ENCODE measurements around the gene F13A1.

Gene F13A1

DNA sequence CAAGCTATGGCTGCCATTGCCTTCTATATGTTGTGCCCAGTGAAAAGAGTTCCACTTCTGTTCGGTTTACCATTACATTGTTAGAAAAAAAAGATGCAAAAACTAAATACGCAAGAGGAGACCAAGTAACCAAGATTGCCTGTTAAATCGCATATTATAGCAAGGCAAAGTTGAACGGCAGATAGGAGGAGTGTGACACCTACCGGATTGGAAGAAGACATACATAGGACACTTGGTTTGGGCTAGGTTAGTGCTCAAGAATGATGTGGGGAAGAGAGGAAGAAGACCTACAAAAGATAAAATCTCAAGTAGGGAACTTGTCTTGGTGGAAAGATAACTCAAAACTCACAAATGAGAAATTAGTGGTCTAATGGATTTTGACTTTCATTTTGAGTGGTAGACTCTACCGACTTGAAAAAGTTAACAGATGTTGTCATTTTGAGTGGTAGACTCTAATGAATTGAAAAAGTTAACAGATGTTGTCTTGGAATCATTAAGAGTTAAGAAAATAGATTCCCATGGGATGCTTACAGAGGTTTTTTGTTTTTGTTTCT is 95.5 kb downstream of the F13A1 start:
- H3K4me3 ChIP-seq (ENCODE audit: low read length) = no peak overlapping the region
- TF ChIP-seq CTCF (IDR thresholded peaks at IDR 0.05; ENCODE audit: insufficient read depth, low read depth, low read length, missing control alignments) = no peak
- no peak for DNase-seq (ENCODE audit: low read depth)

DNA sequence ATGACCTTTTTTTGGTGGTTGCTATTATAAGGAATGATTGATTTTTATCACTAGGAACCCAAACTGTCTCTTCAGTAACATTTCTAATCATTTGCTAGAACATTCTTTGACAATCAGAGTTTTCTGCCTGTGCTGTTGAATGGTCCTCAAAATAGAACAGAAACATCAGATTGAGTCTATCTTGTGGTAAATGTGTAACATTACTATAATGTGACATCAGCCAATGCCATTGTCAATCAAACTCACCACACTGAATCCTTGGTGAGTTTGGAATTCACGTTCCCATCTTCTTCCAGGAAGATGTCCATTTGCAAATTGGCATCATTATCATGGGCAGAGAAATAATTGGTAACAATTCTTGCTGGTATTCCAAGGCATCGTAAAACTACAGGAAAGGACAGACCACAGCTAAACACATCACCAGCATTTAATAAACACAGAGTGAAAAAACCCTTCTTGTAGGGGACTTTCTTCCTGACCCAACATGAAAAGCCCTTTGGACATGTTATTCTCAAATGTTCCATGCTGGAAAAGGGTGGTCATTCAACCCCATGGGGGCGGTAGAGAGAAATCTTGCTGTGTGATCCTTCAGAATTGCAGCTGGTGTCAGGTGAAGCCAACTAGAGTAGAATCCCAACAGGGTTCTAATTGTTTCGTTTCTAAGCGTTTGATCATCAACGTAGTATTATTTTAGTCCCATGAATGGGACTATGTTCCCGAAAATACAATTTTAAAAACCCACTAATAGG is 98.5 kb downstream of the F13A1 start:
- no peak overlapping the region for H3K4me3 ChIP-seq (ENCODE audit: low read length)
- TF ChIP-seq CTCF (IDR thresholded peaks at IDR 0.05; ENCODE audit: insufficient read depth, low read depth, low read length, missing control alignments) = peak; percentile 5
- DNase-seq (ENCODE audit: low read depth) = peak; percentile 2

DNA sequence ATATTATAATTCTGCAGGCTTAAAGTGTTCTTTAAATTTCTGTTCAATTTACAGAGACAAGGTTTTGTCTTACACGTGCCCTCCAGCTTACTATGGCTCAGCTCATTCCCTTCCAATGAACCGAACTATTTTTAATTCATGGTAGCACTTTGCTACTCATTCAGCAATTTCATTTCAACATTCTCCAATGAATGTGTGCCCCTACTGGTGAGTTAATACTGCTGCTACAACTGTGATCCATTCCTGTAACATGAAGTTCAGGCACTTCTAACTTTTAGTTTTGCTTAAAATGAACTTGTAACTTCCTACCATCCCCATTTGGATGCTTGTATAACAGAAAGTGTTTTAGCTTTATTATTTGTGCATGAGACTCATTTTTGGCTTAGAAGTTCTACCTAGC is 99.7 kb downstream of the F13A1 start:
- no peak for DNase-seq (ENCODE audit: low read depth)
- peak; percentile 10 for TF ChIP-seq CTCF (IDR thresholded peaks at IDR 0.05; ENCODE audit: insufficient read depth, low read depth, low read length, missing control alignments)
- no peak overlapping the region for H3K4me3 ChIP-seq (ENCODE audit: low read length)

DNA sequence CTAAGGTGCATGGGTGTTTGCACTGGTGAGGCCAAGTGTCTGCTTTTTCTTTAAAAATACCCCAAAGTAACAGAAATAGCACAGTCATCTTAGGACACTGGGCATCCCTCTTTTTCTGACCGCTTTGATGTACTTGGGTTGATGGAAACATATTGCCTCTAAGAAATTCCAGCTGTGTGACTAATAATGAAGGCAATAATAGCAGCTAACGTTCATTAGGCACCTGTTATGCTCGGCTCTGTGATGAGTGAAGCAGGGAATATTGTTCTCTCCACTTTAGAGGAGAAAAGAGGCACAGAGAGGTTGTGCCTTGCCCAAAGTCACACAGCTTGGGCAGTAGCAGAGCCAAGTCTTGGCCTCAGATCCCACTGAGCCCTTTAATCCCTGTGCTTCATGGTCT is 100.7 kb downstream of the F13A1 start:
- TF ChIP-seq CTCF (IDR thresholded peaks at IDR 0.05; ENCODE audit: insufficient read depth, low read depth, low read length, missing control alignments) = no peak
- no peak overlapping the region for H3K4me3 ChIP-seq (ENCODE audit: low read length)
- DNase-seq (ENCODE audit: low read depth) = no peak

DNA sequence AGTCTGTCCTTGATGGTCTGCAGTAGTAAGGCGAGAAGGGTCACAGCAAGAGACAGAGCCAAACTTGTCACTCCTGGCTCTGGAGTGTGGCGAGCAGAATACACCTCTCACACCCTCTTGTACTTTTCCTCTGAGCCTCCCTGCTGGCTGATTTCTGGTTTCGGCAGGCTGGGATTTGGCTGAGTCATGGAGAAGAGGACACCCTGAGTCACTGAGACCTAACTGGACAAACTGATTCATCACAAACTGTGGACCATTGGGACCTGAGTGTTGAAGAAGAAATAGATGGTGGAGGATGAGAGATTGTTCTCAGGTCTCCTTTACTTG is 101.7 kb downstream of the F13A1 start:
- no peak for TF ChIP-seq CTCF (IDR thresholded peaks at IDR 0.05; ENCODE audit: insufficient read depth, low read depth, low read length, missing control alignments)
- no peak overlapping the region for H3K4me3 ChIP-seq (ENCODE audit: low read length)

DNA sequence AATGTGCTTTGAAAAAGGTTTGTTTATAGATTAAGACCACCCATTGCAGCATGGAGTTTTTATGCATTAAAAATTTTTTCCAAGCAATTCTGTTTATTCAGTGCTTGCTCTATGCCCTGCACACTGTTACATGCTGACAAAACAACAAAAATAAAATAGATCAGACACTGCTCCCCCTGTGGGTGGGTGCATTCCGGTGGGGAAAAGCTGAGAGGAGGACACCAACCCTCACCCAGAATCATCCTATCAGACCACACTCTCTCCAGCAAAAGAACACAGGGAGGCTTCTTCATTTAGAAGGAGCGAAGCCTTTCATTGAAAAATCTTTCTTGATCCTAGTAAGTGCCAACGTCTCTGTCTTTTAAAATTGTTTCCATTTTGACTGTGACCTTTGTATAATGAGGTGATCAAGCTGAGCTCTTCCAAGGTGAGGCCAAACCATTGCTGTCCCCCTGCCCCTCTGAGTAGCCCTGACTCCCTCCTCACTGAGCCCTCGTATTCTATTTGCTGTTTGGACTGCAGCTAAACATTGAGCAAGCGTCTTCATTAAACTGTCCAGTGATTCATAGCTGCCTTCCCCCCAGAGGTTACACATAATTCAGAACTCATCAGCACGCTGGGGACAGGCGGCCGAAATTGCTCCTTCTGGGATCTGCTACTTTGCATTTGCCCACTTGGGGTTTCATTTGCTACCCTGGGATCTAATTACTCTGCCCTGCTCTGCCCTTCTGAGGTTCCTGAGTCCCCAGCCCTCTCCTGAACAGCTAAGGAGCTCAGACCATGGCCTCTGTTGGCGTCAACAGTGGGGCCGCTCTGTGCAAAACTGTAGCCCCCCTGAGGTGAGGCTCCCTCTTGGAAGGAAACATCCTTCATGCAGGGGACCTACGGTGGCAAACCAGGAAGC is 102.4 kb downstream of the F13A1 start:
- TF ChIP-seq CTCF (IDR thresholded peaks at IDR 0.05; ENCODE audit: insufficient read depth, low read depth, low read length, missing control alignments) = no peak
- DNase-seq (ENCODE audit: low read depth) = no peak
- no peak overlapping the region for H3K4me3 ChIP-seq (ENCODE audit: low read length)

More for the DNA sequence above, 101.7 kb downstream of the F13A1 start:
- DNase-seq (ENCODE audit: low read depth) = peak; percentile 32

All from epithelial cell of esophagus (primary cell).